Right renal cortex interstitium (tissue), 3 donors: ENCODE data around the gene CEP41. TPM values are rescaled to one million over a fixed set of nuclear protein-coding genes. Genes with fewer than 3 reads are reported as not detected.

ENCODE experiments used
- DNase-seq, 3 donors: peaks; one replicate each; pipeline ENCODE4 v3.0.0-alpha.2; 2013; ENCODE audit warnings: low read depth in 3 of 3, low spot score in 2 of 3
- polyA plus RNA-seq, 3 donors: library from polyadenylated mRNA; unstranded; fragments of 120-200 nt; gene quantifications; one replicate each; pipeline ENCODE4 v1.2.1, GENCODE V29; 2013; ENCODE audit not compliant: insufficient read length in 3 of 3

CEP41 gene, protein sequence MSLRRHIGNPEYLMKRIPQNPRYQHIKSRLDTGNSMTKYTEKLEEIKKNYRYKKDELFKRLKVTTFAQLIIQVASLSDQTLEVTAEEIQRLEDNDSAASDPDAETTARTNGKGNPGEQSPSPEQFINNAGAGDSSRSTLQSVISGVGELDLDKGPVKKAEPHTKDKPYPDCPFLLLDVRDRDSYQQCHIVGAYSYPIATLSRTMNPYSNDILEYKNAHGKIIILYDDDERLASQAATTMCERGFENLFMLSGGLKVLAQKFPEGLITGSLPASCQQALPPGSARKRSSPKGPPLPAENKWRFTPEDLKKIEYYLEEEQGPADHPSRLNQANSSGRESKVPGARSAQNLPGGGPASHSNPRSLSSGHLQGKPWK
- 10 to 100 TPM; 25.5 to 27.7 (median 27.2) TPM for polyA plus RNA-seq

DNA sequence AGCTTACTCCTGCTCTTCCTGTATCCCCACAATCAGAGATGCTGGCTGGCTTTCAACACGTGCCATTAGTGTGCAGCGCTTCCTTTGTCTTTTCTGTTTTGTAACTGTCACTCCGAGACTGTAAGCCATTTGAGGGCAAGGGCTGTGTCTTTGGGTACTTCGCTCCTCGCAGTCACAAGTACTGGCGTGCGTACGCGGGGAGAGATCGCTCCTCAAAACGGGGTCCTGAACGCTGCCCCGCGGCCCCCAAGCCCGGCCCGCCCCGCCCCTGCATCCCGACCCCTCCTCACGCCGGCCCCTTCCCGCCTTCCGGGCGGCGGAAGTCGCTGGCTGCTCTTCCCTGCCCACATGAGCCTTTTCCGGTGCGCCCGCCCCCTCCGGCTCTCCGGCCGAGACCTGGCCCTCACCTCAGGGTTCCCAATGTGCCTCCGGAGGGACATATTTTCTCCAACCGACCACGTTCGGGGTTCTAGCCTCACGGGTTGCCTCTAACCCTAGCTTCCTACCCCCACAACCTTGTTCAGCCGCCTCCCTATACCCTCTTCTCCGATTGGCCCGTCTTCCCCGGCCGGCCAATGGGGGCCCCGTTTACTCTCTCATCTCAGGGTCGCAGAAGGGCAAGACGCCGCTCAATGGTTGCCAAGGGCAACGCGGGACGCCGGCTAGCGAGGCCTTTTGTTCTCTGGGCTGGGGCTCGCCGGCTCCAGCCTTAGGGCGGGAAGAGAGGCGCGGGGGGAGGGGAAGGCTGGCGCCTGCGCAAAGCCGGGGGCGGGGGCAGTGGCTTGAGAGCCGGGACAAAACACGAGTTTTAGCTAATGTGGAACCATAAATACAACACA is at the start of gene CEP41:
Gene CEP41 (minus strand): TSS at position 490 of the 839 bp plus-strand sequence. CDS start 50 bp downstream, at position 440.
- DNase-seq = peak; percentile 96 to 99 (median 98)

DNA sequence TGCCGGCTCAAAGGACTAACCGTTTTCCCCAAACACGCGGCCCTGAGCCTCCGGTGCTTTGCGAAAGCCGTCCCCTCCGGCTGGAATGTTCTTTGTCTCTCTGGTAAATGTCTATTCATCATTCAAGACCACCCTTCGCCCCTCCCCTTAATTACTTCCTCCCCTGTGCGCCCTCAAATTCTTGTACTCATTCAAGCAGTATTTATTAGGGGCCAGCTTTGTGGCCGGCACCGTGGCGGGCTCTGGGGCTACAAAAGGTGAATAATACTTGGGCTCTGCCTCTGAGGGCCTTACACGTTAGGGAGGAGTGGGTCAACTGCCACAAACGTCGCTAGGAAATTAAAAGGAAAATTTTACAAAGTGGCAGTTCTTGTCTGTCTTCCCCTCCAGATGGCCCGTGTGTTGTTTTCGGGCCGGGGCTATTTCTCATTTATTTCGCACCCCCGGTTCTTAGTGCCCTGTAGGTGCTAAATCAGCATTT is 49.5 kb upstream of the CEP41 start:
- DNase-seq = no peak

DNA sequence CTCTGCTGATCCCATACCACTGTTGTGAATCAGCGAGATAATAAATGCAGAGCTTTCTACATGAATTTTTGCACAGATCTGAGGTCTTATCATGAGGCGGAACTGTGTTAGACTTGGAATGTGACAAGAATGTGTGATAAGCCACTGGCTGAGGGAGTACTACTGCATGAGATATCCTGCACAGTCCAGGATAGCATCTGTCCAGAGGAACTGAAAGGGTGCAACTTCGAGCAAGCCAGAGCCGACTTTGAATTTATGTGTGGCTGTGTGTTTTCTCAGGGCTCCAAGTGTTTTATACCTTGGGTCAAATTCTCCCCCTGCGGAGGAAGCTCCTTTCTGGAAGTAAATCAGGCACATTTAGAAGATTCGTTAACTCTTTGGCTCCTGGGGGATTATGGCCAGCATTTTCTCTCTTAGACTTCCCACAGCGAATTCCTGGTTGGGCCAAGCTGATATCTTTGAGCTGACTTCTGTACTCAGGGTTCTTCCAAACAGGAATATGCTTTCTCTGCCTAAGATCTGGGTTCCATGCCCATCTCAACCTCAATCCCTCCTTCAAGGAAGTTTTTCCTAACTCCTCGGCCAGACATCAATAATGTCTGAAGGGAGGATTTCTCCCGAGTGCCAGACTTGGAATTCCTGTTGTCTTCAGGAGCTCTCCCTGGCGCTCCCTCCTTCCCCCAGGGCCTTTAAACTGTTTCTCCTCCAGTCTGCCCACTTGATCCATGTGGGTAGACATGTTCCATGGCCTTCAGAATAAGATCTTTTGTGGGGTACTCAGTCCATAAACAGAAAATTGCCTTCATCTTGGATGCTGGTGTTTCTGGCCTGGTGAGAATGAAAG is 48.5 kb upstream of the CEP41 start:
- no peak for DNase-seq

DNA sequence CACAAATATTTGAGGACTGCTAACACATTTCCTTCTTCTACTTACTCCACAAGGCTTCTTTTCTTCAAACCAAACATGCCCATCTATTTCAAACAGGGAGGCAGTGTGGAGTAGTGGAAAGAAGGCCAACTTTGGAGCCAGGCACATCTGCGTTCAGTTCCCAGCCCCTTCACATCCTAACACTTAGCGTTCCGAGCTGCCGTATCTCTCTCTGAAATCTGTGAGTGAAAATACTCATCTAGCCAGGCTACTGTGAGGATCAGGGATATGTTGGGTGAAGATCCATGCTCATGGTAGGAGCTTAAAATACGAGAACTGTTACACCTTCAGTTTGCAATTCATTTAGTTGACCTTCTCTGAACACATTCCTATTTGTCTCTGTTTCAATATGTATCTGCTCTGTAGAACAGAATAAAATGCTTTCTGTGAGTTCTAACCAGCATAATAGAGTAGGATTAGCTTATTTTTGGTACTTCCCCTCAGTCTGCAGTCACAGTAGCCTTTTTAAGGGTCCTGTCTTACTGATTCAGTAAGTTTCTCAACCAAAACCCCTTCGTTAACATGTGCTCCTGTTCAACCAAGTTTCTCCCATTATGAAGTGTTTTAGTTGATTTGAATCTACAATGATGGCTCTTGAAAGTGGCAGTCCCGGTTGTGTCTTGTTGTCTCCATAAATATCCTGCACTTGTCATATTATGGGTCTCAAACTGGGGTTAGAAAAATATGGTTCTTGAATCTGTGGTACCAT is 47.8 kb upstream of the CEP41 start:
- DNase-seq = no peak

DNA sequence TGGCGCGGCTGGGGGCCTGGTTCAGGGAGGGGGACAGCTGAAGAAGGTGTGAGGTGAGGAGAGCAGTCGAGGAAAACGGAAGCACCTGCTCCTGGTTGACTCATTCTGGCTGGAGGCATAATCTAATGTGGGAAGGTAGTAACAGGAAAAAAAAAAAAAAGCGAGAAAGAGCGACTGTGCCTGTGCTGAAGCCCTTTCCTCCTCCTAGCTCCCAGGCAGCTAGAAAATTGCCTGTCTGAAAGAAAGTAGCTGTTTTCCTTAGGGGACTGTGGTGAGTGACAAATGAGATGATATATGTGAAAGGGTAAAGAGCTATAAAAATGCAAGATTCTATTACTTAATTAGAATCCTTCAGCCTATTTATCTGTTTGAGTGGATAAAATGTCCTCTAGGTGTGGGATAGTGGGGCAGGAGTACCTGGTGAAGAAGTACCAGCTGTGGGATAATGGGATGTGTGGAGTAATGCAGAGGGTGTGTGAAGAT is 46.2 kb upstream of the CEP41 start:
- no peak for DNase-seq

DNA sequence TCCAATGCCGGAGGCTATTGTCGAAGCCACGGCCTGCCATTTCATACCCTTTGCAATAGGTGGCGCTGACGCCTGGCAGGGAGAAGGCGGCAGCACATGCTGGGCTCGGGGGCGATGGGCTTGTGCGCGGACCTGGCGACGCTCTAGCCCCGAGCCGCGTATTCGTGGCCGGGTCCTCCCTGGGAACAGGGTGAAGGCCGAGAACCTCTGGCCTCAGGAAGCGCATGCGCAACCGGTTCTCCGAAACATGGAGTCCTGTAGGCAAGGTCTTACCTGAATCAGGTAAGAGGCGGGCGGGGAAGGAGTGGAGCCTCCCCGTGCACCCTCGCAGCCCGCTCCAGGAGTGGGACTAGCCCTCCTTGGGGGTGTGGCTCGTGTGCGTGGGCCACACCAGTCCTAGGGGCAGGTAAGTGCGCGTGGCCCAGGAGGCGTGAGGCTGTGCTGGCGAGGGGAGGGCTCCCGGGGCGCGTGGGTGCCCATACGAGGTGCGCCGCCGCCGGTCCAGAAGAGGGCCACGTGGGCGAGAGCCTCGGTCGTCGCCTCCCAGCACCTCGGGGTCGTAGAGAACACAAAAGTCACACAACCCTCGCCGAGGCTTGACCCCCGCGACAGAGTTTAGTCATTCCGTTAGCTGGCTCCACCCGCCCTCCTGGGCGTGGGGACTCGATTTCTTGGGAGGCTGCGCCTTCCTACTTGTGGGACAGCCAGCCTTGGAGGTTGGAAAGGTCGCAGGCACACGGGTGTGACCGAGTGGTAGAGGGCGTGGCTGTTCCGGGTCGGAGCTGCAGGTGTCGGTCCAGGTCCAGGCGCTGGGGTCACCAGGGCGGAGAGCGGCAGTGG is 45.5 kb upstream of the CEP41 start:
- no peak for DNase-seq

DNA sequence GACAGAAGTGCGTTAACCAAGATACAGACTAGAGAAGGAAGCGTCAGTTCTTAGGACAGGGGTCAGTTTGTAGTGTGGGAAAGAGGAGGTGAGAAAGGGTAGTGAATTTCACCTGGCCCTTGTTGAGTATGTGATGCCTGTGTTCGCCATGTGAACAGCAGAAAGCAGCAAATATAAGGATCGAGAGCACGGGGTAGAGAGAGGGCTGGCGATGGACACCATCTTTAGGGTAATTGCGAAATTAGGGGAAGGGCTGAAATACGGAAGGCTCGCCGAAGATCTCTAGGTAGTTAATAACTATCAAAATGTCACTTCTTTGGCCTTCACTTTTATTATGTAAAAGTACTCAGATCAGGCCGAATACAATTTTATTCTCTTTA is 44.9 kb upstream of the CEP41 start:
- no peak for DNase-seq

DNA sequence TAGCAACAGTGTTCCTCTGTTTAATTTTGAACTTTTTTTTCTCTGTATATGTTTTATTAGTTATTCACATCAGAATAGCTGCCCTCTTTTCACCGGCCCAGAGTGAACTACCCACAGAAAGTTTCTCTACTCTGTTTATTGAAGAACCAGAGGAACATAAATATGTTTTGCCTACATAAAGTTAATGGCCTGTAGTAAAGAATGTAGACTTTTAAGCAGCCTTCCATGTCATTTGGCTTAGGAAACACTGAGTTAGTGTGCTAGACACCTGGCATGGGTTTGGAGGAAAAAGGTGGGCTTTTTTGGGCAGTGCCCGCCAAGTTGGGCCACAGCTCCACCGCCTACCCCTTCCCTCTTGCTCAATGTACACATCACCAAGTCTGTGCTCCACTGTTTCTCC is 42.2 kb upstream of the CEP41 start:
- no peak for DNase-seq

DNA sequence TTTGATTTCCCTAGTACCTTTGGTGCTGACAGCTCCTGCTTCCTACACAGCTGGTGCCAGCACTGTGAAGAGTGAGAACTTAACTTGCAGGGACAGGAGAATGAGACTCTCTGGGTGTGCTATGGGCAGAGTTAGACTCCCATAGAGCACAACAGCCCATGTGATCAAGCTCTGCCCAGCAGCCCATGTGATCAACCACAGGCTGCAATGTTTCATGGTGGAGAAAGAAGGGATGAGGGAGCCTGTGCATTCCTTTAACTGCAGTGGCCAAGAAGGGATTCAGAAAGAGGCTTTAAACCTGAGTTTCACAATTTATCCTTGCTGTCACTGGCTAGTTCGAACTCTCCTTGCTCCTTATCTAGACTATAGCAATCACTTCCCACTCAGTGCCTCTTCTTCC is 41.1 kb upstream of the CEP41 start:
- no peak for DNase-seq

DNA sequence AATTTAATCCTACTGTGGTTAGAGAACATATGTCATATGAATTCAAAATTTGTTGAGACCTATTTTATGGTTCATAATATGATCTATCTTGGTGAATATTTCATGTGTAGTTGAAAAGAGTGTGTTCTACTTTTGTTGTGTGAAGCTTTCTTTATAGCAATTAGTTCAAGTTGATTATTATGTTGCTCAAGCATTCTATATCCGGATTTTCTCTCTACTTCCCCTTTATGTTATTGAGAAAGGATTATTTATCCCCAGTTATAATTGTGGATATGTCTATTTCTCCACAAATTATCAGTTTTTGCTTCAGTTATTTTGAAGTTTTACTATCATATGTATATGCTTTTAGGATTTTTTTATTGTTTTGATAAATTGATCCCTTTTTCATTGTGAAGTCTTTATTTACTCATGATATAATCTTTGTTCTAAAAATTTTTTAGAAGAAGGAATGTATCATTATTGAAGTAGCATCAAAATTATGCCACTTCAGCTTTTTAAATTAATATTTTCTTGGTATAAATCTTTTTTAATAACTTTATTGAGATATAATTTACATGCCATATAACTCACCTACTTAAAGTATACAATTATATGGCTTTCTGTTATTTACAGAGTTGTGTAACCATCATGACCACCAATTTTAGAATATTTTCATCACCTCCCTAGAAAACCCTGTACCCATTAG is 39.0 kb upstream of the CEP41 start:
- DNase-seq = no peak

DNA sequence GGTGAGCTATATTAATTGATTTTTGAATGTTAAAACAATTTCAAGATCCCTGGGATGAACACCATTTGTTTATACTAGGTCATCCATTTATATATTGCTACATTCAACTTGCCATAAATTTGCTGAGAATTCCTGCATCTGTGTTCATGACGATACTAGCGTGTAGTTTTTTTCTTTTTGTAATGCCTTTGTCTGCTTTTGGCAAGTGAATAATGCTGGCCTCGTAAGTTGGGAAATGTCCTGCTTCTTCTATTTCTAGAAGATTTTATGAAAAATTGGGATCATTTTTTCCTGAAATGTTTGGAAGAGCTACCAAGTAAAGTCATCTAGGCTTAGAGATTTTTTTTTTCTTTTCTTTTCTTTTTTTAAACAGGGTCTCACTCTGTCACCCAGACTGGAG is 38.2 kb upstream of the CEP41 start:
- DNase-seq = no peak

DNA sequence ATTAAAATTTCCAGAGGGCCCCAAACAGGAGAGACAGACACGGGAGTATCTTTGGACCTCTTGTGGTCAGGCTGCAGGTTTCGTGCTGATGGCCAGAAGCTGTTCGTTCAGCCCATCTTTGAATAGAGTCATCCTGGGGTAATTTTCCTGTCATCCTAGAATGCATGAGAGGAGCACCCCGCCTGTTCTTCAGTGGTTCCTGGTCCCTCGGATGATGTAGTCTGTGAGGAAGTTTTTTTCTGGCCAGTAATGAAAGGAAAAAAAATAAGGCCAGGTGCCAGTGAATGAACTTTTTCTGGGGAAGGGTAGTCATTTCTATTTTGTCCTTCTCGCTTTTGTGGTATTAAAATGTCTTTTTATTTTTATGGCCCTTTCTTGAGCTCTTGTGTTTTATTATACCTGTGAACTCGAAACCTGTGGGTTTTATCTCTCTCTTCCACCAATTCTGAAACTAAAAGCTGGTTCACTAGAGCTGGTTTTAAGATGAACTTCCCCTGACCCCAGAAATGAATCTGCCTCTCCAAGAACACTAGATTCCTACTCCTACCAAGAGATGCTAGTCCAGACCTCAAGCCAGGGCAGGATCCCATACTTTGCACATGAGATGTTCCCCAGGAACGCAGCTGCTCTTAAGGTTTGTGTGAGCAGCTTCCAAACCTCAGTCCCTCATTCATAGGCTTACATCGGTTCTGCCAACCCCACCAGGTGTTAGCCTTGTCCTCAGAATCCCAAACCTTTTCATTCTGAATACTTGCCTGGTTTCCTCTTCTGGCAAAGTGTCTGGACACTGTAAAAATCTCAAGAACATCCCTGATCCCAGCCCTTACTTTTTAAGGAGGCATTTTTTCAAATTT is 35.7 kb upstream of the CEP41 start:
- DNase-seq = no peak

DNA sequence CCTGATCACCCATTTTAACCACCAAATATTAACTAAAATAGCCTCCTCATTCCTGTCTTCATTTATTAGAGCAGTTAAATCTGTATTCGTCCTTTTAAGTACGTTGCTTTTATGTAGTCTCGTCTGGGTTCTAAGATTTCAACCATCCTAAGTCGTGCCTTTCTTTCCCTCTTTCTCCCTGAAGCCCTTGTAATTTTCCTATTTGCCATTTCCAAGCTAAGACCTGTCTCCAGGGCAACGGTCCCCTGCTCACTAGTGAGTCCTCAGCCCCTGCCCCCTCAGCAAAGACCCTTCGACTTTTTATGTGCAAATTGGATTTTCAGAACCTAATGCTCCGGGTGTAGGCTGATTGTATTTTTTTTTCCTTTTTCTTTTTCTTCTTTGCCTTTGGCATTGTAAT is 35.0 kb upstream of the CEP41 start:
- no peak for DNase-seq

DNA sequence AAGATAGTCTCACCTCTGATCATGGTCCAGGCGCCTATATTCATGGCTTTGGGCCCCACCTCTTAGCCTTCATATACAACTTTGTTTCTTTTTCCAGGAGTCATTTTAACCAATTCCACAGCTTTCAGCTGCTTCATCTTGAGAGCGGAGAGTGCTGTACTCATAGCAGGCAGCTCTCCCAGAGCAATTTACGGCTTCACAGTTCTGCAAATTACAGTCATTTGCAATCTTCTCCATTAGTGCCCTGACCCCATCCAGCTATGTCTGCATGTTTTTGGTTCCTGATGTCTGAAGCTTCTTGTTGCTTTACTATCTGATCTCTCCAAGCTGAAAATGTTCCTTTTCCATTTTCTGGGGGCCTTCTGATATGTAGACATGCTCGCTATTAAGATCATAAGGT is 33.1 kb upstream of the CEP41 start:
- DNase-seq = no peak

DNA sequence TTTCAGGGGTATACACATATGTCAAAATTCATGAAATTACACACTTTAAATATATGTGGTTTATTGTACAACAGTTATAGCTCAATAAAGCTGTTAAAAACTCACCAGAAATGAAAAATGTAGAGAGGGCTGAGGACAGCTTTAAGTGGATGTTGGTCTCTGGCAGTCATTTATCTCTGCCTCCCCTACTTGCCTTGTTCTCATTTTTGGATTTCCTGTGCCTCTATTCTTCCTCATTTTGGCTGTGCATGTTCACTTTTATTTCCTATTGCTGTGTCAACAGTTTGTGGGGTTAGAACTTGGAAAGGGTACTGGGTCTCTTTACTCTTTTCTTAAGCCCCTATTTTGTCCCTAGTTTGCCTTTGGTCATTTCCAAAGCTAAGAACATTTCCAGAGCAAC is 32.5 kb upstream of the CEP41 start:
- DNase-seq = no peak

DNA sequence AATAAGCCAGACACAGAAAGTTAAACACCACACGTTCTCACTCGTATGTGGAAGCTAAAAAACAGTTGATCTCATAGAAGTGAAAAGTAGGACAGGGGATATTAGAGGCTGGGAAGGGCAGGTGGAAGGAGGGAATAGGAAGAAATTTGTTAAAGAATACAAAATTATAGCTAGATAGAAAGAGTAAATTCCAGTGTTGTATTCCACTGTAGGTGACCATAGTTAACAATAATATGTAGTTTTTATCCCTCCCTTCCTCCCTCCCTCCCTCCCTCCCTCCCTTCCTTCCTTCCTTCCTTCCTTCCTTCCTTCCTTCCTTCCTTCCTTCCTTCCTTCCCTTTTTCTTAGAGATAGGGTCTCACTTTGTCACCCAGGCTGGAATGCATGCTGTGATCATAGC is 31.2 kb upstream of the CEP41 start:
- DNase-seq = no peak

DNA sequence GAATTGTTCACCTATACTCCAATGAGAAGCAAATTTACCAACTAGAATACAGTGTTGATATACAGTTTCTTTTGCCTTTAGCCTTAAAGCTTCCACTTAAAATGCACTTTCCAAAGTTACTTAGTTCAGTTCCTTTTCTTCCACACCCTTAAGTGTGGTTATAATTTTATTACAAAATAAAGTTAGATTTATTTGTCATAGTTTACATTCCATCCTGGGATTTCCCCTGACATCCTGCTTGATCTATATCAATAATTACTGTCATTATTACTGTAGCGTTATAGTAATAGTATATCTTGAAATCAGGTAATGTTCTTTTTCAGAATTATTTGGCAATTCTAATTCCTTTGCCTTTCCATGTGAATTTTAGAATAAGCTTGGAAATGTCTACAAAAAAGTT is 27.8 kb upstream of the CEP41 start:
- no peak for DNase-seq
